GOT3 (cell line): ENCODE results near the gene AGBL3.
A peak's percentile ranks its signal among the peaks of the same experiment; 100 is the strongest.
"Not testable (repeated sequence)": the region's sequence is repeated elsewhere in the genome, so short reads cannot be mapped to it uniquely, and the experiment has no call there.

Experiments
- DNase-seq: peaks from one replicate; lab custom pipeline; 2025; ENCODE audit warnings: mixed read lengths; lab: John Stamatoyannopoulos, UW

The AGBL3 gene

DNA sequence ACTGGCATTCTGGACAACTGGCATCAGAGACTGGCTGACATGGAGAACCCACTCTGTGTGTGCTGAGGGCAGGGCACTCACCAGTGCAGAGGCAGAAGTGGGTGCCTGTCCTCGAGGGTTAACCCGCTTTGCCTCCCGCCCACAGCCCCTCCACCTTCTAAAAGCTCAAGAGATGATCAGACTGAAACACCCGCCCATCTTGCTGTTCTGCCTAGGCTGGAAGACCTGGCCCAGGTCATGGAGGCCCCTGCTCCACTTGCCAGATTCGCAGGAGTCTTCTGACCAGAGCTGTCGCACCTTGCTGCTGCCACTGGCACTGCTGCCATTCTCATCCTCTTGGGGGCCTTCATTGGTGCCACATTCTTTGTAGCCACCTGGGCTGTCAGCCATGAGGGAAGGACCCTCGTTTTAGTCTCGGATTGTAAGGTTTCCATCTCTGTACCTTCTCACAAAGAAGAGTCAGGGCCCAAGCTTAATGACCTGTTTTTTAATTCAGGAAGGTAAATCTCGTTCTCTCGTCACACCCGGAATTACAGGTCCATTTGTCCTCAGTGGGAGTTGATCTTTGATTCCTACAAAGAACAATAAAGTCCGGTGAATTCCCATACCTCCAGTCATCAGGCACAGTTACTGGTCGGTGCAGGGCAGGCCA, 182.3 kb downstream of the AGBL3 start:
- DNase-seq = no peak

DNA sequence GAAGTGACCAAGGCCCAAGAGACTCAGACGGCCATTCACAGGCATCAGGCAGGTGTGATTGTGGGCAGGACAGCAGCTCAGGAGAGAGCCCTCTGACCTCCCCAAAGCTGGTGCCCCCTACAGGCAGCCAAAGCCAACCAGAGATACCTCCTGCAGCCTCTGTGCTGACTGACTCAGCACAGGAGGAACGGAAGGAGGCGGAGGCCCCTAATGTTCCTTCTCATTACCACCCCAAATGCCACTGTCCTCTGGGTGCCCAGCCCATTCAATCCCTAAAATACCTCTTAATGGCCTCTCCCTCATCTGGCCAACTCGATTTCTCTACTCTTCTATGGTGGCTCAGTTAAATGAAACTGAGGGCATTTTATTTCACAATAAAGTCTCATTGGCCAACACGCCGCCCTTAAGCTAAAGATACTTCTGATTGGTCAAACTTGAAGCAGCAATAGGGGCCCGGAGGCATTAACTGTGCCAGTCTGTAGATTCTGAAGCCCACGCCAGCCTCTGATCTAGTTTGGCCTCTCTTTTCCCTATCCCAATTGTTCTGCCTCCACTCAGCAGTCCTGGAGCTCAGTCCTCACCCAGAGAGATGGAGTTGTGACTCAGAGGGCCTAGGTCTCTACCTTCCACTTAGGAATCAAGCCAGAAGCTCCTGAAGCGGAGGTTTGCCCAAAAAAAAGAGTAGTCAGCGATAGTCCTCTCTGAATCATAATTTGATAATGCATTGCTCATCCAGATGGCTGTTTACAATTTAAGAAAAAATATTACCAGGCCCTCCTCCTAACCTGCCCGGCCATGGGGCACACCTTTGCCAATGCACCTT, 183.0 kb downstream of the AGBL3 start:
- DNase-seq = no peak

DNA sequence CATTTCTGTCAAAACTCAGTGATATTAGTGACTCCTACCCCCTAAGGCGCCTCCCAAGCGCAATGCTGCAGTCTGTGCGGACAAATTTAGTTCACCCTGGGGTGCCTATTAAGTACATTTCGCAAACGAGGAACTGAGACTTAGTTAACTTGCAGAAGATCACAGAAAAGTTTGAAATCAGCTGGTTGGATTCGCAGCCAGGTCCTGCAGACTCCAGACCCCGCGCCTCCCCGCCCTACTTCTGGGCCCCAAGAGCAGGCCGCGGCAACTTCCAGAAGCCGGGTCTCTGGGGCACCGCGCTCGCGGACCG, 183.6 kb downstream of the AGBL3 start:
- no peak for DNase-seq

DNA sequence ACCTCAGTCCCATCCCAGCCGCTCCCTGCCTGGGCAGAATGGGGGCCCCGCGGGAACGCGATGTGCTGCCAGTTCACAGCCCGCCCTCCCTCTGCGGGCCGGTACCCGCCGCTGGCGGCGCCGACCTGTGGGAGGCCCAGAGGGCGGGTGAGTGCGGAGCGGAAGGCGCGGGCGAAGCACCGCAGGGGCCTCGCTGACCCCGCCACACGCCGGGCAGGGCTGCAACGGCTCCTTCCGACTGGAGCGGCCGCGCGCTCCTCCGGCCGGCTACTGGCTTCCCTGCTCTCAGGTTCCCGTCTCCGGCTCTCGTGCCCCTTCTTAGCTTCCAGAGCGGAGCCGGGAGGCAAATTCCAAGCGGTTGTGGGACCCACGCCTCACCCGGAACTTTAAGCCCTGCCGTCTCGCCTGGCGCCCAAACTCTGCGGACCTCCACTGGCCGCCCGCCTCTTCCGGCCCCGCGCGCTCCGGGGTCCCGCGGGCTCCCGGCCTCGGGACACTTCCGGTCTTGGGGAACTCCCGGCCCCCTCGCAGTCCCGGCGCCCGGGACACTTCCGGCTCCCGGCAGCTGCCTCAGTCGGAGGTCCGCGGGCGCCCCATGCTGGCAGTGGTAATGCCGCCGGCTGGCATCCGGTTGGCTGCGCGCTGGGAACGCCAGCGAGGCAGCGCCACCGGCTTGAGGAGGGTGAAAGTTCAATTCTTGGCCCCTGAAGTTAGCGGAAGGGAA, 184.1 kb downstream of the AGBL3 start, which contains the start of gene CYREN:
TSS of gene CYREN (minus strand) at position 434 of the 724 bp plus-strand sequence. CDS start 1,785 bp downstream, outside the sequence.
- peak; percentile 84 for DNase-seq

DNA sequence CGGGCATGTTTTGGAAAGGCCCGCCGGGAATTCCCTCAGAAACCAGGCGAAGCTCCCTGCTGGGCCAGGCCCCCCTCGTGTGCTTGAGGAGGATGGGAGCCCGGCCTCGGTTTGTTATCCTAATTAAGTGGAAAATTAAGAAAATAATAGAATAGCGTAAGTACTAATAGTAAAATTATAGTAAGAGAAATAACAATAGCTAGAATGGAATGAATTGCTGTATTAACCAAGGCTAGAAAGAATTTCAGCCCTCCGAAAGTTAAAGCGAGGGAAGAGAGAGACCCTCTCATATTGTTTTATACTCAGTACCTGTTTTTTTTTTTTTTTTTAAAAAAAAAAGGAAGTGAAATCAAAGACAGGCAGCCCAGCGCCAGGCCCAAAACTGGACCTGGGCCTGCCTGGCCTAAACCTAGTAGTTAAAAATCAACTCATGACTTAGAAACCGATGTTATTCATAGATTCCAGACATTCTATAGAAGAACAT, 184.7 kb downstream of the AGBL3 start:
- DNase-seq = not testable (repeated sequence)

DNA sequence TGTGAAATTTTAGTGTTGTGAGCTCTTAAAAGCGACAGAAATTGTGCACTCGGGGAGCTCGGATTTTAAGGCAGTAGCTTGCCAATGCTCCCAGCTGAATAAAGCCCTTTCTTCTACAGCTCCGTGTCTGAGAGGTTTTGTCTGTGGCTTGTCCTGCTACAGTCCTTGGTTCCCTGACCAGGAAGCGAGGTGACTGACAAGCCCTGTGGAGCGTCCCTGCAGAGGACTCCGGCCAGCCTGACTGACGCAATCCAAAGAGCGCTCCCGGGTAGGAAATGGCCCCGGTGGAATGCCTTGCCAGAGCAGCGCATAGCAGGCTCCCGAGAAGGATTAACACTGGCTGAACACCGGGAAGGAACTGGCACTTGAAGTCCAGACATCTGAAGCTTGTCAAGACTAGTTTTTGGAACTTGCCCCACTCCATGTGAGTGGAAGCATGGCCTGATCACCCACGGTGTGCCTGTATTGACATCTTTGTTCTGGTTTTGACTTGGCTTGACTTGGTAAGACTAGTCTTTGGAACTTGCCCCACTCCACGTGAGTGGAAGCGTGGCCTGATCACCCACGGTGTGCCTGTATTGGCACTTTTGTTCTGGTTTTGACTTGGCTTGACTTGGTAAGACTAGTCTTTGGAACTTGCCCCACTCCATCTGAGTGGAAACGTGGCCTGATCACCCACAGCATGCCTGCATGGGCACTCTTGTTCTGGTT, 185.4 kb downstream of the AGBL3 start:
- not testable (repeated sequence) for DNase-seq

DNA sequence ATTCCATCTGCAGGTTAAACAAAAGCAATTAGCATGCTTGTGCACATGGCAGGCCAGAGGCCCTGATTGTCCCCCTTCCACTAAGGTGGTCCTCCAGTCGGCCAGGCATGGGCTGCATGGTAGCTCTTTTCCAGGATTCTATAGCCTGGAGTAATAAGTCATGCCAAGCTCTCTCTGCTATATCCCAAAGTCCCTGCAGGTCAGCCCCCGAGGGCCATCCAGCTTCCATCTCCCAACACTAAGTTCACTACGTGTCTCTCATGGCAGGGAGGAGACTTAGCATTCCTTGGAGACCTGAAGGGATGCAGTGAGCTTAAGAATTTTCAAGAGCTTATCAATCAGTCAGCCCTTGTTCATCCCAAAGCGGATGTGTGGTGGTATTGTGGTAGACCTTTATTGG, 187.6 kb downstream of the AGBL3 start:
- not testable (repeated sequence) for DNase-seq

DNA sequence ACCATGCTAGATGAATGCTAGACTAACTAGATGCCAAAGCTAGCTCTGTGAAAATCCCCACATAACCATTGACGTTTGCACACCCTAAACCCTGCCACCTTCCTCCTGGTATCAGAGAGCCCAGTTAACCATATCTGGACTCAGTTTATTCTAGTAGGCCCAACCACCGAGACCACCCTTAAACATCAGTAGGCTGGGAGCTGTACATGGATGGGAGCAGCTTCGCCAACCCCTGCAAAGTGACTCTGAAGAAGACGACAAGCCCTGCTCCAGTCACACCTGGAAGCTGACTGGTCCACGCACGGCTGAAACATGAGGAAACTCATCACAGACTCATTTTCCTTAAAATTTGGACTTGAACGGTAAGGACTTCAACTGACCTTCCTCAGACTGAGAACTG, 188.6 kb downstream of the AGBL3 start:
- no peak for DNase-seq

DNA sequence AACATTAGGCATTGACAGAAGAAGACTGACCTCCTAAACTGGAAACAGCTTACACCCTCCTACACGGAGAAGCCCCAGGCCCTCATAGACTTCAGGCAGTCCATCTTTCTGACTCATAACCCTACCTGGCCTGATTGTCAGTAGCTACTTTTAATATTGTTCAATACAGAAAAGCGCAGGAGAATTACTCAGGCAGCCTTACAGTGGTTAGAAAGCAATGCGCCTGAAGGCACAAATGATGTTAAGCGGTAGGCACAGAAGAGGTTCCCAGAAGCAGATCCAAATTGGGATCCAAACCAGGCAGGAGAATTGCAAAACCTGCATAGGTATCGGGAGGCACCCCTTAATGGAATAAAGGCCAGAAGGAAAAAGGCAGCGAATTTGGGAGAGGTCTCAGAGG, 189.6 kb downstream of the AGBL3 start:
- no peak for DNase-seq

DNA sequence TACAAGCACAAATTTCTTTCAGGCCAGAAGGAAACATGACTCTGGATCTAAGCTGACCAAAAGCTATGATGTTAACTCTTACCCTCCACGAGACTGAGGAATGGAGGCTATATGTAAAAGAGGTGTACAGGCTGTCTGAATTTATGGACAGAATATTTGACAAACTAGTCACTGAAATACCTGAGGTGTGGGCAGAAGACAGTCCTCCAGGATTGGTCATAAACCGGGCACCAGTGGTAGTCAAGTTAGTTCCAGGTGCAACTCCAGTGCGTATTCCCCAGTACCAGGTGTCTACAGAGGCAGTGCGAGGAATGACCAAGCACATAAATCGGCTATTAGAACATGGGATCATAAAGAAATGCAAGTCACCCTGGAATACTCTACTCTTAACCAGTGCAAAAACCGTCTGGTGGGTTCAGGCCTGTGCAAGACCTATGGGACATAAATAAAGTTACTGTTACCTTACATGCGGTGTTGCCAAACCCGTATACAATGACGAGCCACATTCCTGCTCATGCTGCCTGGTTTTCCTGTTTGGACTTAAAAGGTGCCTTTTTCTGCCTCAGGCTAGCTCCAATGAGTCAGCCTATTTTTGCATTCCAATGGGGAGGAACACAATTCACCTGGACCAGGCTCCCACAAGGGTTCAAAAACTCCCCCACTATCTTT, 190.9 kb downstream of the AGBL3 start:
- no peak for DNase-seq

DNA sequence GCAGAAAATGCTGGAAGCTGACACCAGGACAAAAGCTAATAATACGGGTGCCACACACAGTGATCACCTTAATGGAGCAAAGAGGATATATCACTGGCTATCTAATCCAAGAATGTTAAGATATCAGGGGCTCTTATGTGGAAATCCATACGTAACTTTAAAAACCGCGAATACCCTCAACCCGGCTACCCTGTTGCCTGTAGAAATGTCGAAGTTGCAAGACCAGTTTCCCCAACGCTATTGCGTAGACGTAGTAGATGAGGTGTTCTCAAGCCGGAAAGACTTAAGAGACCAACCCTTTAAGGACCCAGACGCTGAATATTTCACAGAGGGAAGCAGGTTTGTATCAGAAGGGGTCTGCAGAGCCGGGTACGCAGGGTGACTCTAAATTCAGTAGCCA, 192.1 kb downstream of the AGBL3 start:
- no peak for DNase-seq

DNA sequence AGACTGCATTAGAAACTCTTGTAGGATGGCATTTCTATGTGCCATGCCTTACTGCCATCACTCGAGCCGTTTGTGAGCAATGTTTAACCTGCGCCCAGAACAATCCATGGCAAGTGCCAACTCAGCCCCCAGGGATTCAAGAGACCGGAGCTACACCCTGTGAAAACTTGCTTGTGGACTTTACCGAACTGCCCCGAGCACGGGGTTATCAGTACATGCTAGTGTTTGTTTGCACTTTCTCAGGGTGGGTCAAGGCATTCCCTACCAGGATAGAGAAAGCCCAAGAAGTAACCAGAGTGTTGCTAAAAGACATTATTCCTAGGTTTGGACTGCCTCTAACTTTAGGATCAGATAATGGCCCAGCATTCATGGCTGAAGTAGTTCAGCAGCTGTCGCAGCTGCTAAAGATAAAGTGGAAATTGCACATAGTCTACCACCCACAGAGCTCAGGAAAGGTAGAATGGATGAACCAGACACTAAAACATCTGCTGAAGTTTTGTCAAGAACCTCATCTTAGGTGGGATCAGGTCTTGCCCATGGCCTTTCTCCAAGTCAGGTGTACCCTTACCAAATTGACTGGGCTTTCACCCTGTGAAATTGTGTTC, 193.1 kb downstream of the AGBL3 start:
- DNase-seq = no peak

DNA sequence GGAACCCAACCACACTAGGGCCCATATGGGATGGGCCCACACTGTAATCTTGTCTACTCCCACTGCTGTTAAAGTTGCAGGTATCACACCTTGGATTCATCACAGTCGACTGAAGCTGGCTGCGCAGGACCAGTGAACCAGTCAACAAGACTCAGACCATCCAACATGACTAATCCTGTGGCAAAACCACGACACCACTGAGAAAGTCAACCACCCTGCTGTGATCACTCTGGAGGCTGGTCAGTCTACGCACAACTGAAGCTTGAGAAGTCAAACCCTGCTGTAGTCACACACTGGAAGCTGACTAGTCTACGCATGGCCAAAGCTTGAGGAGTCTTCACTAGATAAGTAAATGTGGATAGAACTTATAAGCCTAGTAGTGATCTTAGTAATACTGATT, 193.8 kb downstream of the AGBL3 start:
- DNase-seq = no peak

DNA sequence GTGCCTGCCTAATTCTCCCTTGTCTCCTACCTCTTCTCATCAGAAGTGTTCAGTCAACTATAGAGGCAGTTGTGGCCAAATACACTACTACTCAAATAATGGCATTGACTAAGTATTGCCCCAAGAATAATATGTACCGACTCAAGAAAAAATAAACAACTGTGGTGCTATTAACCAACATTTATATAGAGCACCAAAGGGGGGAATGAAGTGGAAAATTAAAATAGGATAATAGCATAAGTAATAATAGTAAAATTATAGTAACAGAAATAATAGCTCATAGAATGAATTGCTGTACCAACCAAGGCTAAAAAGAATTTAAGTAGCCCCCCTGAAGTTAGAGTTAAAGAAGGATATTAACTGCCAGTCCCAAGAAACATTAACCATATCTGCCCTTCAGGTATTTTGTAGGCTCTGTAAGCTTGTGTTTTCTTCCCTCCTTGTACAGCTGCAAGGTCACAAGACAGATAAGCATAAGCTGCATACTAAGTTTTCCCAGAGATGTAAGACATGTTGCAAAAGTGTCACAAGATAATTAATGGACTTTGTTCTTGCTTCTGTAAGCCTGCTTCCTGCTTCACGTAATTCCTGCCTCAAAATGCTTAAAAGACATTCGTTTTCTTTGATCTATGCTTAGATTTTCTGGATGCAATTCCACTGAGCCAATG, 195.1 kb downstream of the AGBL3 start:
- no peak for DNase-seq

DNA sequence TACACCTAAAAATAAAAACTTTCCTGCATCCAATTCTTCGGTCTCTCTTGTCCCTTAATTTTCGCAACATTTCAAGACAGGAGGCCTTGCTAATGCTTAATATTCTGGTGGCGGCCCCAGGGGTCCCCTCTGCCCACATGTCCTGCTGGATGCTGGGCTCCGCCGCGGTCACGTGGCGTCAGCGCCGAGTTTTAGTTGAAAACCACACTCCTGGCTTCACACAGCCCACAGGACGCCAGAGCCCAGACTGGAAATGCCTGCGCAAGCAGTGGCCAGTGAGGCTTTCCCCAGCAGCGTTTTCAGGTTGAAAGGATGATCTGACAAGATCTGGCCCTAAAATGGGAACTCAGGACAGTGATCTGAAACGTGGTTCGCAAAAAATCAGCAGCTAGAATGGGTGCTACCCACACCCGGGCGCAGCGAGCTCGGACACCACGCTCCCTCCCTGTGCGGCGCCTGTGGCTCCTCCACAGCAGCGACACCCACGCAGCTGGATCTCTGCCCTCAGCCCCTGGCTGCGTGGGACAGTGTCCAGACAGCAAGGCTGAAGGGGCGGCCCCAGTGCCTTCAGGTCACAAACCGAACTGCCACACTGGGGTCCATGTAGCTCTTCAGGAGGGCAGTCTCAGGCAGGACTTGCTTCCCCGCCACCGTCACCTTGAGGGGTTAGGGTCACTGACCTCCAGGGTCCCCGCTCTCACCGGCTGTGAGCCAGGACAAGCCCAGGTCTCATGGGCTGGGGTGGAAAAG, 195.8 kb downstream of the AGBL3 start:
- DNase-seq = no peak

DNA sequence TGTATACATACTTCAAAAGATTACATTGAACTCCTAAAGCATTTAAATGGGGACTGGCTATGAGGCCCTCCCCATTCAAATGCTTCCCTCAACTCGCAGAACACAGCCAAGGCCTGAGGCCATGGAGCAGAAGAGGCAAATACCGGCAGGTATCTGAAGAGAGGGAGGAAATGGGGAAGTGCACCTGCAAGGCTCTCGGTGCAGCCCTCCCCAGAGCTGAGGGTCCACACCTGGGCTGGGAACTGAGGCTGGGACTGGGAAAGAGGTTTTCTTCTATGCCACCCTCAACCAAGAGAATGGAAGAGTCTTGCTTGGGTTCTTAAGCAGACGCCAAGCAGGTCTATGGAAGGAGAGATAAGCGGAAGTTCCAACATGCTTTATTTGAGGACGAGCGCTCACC, 197.2 kb downstream of the AGBL3 start:
- no peak for DNase-seq

DNA sequence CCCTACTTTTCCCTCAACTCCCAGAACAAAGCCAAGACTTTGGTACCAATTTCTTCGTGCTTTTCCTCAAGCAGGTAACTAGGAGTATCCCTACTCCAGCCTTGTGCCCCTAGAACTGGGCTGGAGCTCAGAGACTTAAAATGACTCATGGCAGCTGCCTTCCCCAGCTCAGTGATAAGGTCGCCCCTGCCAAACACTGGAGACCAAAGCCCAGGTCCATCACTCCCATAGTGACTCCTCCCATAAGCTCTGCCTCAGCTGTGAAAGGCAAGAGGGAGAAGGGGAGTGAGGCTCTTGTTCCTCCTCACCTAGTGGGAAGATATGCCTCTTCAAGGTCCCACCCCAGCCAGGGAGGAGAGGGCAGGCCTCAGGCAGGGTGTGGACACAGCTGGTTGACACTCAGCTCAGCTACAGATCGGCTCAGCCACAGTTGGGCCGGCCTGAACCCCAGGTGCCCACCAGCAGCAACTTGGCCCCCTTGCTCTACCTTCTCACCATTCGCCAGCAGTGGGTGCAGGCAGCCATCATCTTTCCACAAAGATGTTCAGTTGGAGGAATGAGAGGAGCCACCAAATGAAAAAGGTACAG, 198.0 kb downstream of the AGBL3 start:
- no peak for DNase-seq
